Nephron progenitor cell (in vitro differentiated cells): ENCODE measurements around the gene DENND1B.

Experiments used
- DNase-seq: peaks from one replicate; pipeline ENCODE4 v3.0.0; 2021
- H3K27ac Mint-ChIP-seq: 2 replicates; pipeline ENCODE4 v1.8.0; 2021; ENCODE audit warnings: mild to moderate bottlenecking, moderate library complexity, mixed read lengths
- H3K27me3 Mint-ChIP-seq: 2 replicates; pipeline ENCODE4 v1.8.0; 2021; ENCODE audit warnings: mild to moderate bottlenecking, low read depth, mixed read lengths; ENCODE audit not compliant: poor library complexity
- H3K36me3 Mint-ChIP-seq: 2 replicates; pipeline ENCODE4 v1.8.0; 2021; ENCODE audit warnings: low read depth, mixed read lengths
- H3K4me1 Mint-ChIP-seq: 2 replicates; pipeline ENCODE4 v1.8.0; 2021; ENCODE audit warnings: mixed read lengths
- H3K4me3 Mint-ChIP-seq: 2 replicates; pipeline ENCODE4 v1.8.0; 2021; ENCODE audit warnings: mild to moderate bottlenecking, moderate library complexity, mixed read lengths
- H3K9me3 Mint-ChIP-seq: 2 replicates; pipeline ENCODE4 v1.8.0; 2021; ENCODE audit warnings: mild to moderate bottlenecking, moderate library complexity, mixed read lengths
- CTCF ChIP-seq: fragments of 200-600 bp; sonication (generic); IDR thresholded peaks from 2 replicates; pipeline ENCODE4 v1.5.0; 2021; ENCODE audit warnings: antibody characterized with exemption

DENND1B gene

GRCh38 chr1:197686231-197686630, 89.0 kb downstream of the DENND1B start:
- Mint-ChIP-seq H3K27me3 (peaks cover 6% of the 10 kb centered on the region), H3K9me3 (peaks cover 18% of the 10 kb centered on the region), H3K36me3 (peaks cover 20% of the 10 kb centered on the region), H3K4me1 (no peaks in the 10 kb centered on the region), H3K4me3 (no peak overlapping the region), H3K27ac (no peak overlapping the region)
- TF ChIP-seq CTCF: no peak
- no peak for DNase-seq

GRCh38 chr1:197685785-197686184, 89.5 kb downstream of the DENND1B start:
- H3K27me3 Mint-ChIP-seq: peaks cover 6% of the 10 kb centered on the region
- no peak overlapping the region for H3K27ac Mint-ChIP-seq
- peaks cover 20% of the 10 kb centered on the region for H3K36me3 Mint-ChIP-seq
- no peak overlapping the region for H3K4me3 Mint-ChIP-seq
- no peaks in the 10 kb centered on the region for H3K4me1 Mint-ChIP-seq
- DNase-seq: no peak
- no peak for TF ChIP-seq CTCF
- H3K9me3 Mint-ChIP-seq: peaks cover 18% of the 10 kb centered on the region

- Mint-ChIP-seq H3K9me3 (peaks cover 17% of the 10 kb centered on the region), H3K4me3 (no peak overlapping the region), H3K27me3 (peaks cover 2% of the 10 kb centered on the region), H3K4me1 (no peaks in the 10 kb centered on the region), H3K27ac (no peak overlapping the region), H3K36me3 (peaks cover 17% of the 10 kb centered on the region)
- DNase-seq: no peak
- TF ChIP-seq CTCF: no peak
These were observed 91.3 kb downstream of the DENND1B start for GRCh38 chr1:197683895-197684553.

GRCh38 chr1:197683280-197683679, 92.0 kb downstream of the DENND1B start:
- Mint-ChIP-seq H3K9me3 (peaks cover 10% of the 10 kb centered on the region), H3K4me1 (no peaks in the 10 kb centered on the region)
- no peak for TF ChIP-seq CTCF

GRCh38 chr1:197680311-197680710, 95.0 kb downstream of the DENND1B start:
- peaks cover 2% of the 10 kb centered on the region for H3K27me3 Mint-ChIP-seq
- H3K4me1 Mint-ChIP-seq: peaks cover 6% of the 10 kb centered on the region
- no peaks in the 10 kb centered on the region for H3K9me3 Mint-ChIP-seq
- H3K27ac Mint-ChIP-seq: no peak overlapping the region
- no peak overlapping the region for H3K4me3 Mint-ChIP-seq
- no peak for TF ChIP-seq CTCF
- no peak for DNase-seq
- no peaks in the 10 kb centered on the region for H3K36me3 Mint-ChIP-seq

More at GRCh38 chr1:197683280-197683679, 92.0 kb downstream of the DENND1B start:
- Mint-ChIP-seq H3K27ac (no peak overlapping the region), H3K36me3 (peaks cover 9% of the 10 kb centered on the region), H3K27me3 (peaks cover 2% of the 10 kb centered on the region), H3K4me3 (no peak overlapping the region)
- no peak for DNase-seq

- TF ChIP-seq CTCF: no peak
- no peaks in the 10 kb centered on the region for H3K9me3 Mint-ChIP-seq
- peaks cover 12% of the 10 kb centered on the region for H3K4me1 Mint-ChIP-seq
- H3K36me3 Mint-ChIP-seq: no peaks in the 10 kb centered on the region
- H3K27me3 Mint-ChIP-seq: peaks cover 2% of the 10 kb centered on the region
- no peak overlapping the region for H3K4me3 Mint-ChIP-seq
- DNase-seq: no peak
- H3K27ac Mint-ChIP-seq: no peak overlapping the region
These were observed 97.5 kb downstream of the DENND1B start for GRCh38 chr1:197677752-197678295.
